HT-29 (cell line): ENCODE results near the gene ZNF773. TPM values are rescaled to one million over a fixed set of nuclear protein-coding genes. Genes with fewer than 3 reads are reported as not detected.
A peak's percentile ranks its signal among the peaks of the same experiment; 100 is the strongest.
"Not testable (repeated sequence)": the region's sequence is repeated elsewhere in the genome, so short reads cannot be mapped to it uniquely, and the experiment has no call there.

Source experiments
- DNase-seq: peaks from one replicate; pipeline ENCODE4 v3.0.0-alpha.2; 2015; ENCODE audit warnings: low spot score
- total RNA-seq: library from RNA; depleted of rRNA; stranded (reverse); fragments of >200 nt; shearing (Covaris generic); gene quantifications from 2 replicates; pipeline ENCODE4 v1.2.3, GENCODE V29; 2014; rRNA removed

Gene ZNF773
- 5.3 and 5.5 TPM in 2 replicates for total RNA-seq

GRCh38 chr19:57499680-57500395, at the start of gene ZNF773:
Gene ZNF773 (plus strand): TSS chr19:57499938. CDS start chr19:57500081, 143 bp downstream.
- DNase-seq, result peak; percentile 98

- no peak for DNase-seq
Measured at GRCh38 chr19:57452307-57452706, 47.4 kb upstream of the ZNF773 start.

GRCh38 chr19:57465680-57466381, 33.9 kb upstream of the ZNF773 start:
- peak; percentile 90 for DNase-seq

GRCh38 chr19:57466489-57466888, 33.2 kb upstream of the ZNF773 start:
- DNase-seq, result no peak

GRCh38 chr19:57473646-57474045, 26.1 kb upstream of the ZNF773 start:
- no peak for DNase-seq

GRCh38 chr19:57477191-57478008, 22.3 kb upstream of the ZNF773 start, which contains the start of gene ZNF772:
Gene ZNF772 (minus strand): TSS chr19:57477566. CDS start chr19:57477309, 257 bp downstream.
- DNase-seq, result peak; percentile 87

- peak; percentile 99 for DNase-seq
Measured at GRCh38 chr19:57487477-57488298, 12.1 kb upstream of the ZNF773 start, which contains the start of gene ZNF419. Gene ZNF419 (plus strand): TSS chr19:57487750. CDS start chr19:57487951, 201 bp downstream.

- DNase-seq, result not testable (repeated sequence)
Measured at GRCh38 chr19:57488299-57488644, 11.5 kb upstream of the ZNF773 start.

- not testable (repeated sequence) for DNase-seq
Measured at GRCh38 chr19:57499332-57499679, 432 bp upstream of the ZNF773 start.

GRCh38 chr19:57500400-57500799, 662 bp downstream of the ZNF773 start:
- DNase-seq, result not testable (repeated sequence)

- DNase-seq, result no peak
Measured at GRCh38 chr19:57506163-57506562, 6.4 kb downstream of the ZNF773 start.

- DNase-seq, result no peak
Measured at GRCh38 chr19:57511484-57511883, 11.7 kb downstream of the ZNF773 start.

- DNase-seq, result no peak
Measured at GRCh38 chr19:57512845-57513244, 13.1 kb downstream of the ZNF773 start.

- DNase-seq, result no peak
Measured at GRCh38 chr19:57515255-57515654, 15.5 kb downstream of the ZNF773 start.

GRCh38 chr19:57518021-57518420, 18.3 kb downstream of the ZNF773 start:
- not testable (repeated sequence) for DNase-seq

- DNase-seq, result no peak
Measured at GRCh38 chr19:57527136-57527881, 27.6 kb downstream of the ZNF773 start, which contains the start of gene ZNF549. Gene ZNF549 (plus strand): TSS chr19:57527356. CDS start chr19:57527574, 218 bp downstream.

GRCh38 chr19:57537953-57538547, 38.3 kb downstream of the ZNF773 start:
- no peak for DNase-seq

GRCh38 chr19:57546513-57546912, 46.8 kb downstream of the ZNF773 start:
- no peak for DNase-seq

GRCh38 chr19:57552432-57552831, 52.7 kb downstream of the ZNF773 start:
- no peak for DNase-seq

GRCh38 chr19:57557659-57558058, 57.9 kb downstream of the ZNF773 start:
- DNase-seq, result no peak
